WERI-Rb-1 (cell line): ENCODE results near the gene DCLK1.

ENCODE experiments used
- DNase-seq: peaks from one replicate; pipeline ENCODE4 v3.0.0-alpha.2; 2020
- H3K27ac ChIP-seq: fragments of 250-450 bp; sonication (Bioruptor Pico); 2 replicates; pipeline ENCODE4 v1.5.1; 2020; ENCODE audit warnings: mild to moderate bottlenecking, moderate library complexity
- H3K27me3 ChIP-seq: fragments of 250-450 bp; sonication (Bioruptor Pico); 2 replicates; pipeline ENCODE4 v1.5.1; 2021; ENCODE audit warnings: mild to moderate bottlenecking, low read depth, moderate library complexity; ENCODE audit not compliant: insufficient read depth, severe bottlenecking
- H3K36me3 ChIP-seq: fragments of 250-450 bp; sonication (Bioruptor Pico); 2 replicates; pipeline ENCODE4 v1.5.1; 2020; ENCODE audit warnings: mild to moderate bottlenecking, moderate library complexity
- H3K4me3 ChIP-seq: 2 replicates; pipeline ENCODE4 v1.5.1; 2011; ENCODE audit warnings: low read depth, mild to moderate bottlenecking, control low read depth, low read length
- H3K9me3 ChIP-seq: fragments of 250-450 bp; sonication (Bioruptor Pico); 2 replicates; pipeline ENCODE4 v1.5.1; 2021; ENCODE audit warnings: mild to moderate bottlenecking, moderate library complexity; ENCODE audit not compliant: severe bottlenecking
- CTCF ChIP-seq: IDR thresholded peaks from 2 replicates; pipeline ENCODE4 v1.5.1; 2011; ENCODE audit warnings: low read depth, mild to moderate bottlenecking, control low read depth, inconsistent platforms, low read length

DCLK1 gene

GRCh38 chr13:35793823-35794222 is 337.4 kb downstream of the DCLK1 start:
- no peak for TF ChIP-seq CTCF
- Histone ChIP-seq H3K27ac (no peak overlapping the region), H3K27me3 (no peaks in the 10 kb centered on the region), H3K4me3 (no peak overlapping the region), H3K36me3 (no peaks in the 10 kb centered on the region), H3K9me3 (no peaks in the 10 kb centered on the region)
- DNase-seq = no peak

GRCh38 chr13:35792911-35793310 is 338.3 kb downstream of the DCLK1 start:
- H3K27me3 ChIP-seq = no peaks in the 10 kb centered on the region
- no peak overlapping the region for H3K4me3 ChIP-seq
- no peak for DNase-seq
- no peak for TF ChIP-seq CTCF
- H3K9me3 ChIP-seq = no peaks in the 10 kb centered on the region
- H3K36me3 ChIP-seq = no peaks in the 10 kb centered on the region
- H3K27ac ChIP-seq = no peak overlapping the region

GRCh38 chr13:35792021-35792420 is 339.2 kb downstream of the DCLK1 start:
- Histone ChIP-seq H3K4me3 (no peak overlapping the region), H3K27ac (no peak overlapping the region), H3K36me3 (no peaks in the 10 kb centered on the region), H3K9me3 (no peaks in the 10 kb centered on the region), H3K27me3 (no peaks in the 10 kb centered on the region)
- TF ChIP-seq CTCF = no peak
- DNase-seq = no peak

GRCh38 chr13:35791184-35791851 is 339.9 kb downstream of the DCLK1 start:
- no peak overlapping the region for H3K4me3 ChIP-seq
- H3K27ac ChIP-seq = no peak overlapping the region
- no peaks in the 10 kb centered on the region for H3K36me3 ChIP-seq
- H3K9me3 ChIP-seq = no peaks in the 10 kb centered on the region
- H3K27me3 ChIP-seq = no peaks in the 10 kb centered on the region
- no peak for DNase-seq
- no peak for TF ChIP-seq CTCF

- H3K36me3 ChIP-seq = no peaks in the 10 kb centered on the region
- H3K27ac ChIP-seq = peak overlapping the region; percentile 15; the same call in 1 of the 2 replicates
- H3K9me3 ChIP-seq = no peaks in the 10 kb centered on the region
- H3K27me3 ChIP-seq = no peaks in the 10 kb centered on the region
- peak; percentile 45 for TF ChIP-seq CTCF
- no peak overlapping the region for H3K4me3 ChIP-seq
- no peak for DNase-seq
These were observed 341.6 kb downstream of the DCLK1 start for GRCh38 chr13:35789335-35790165.
